Measurements from ENCODE around the gene FAM124A. TPM values are rescaled to one million over a fixed set of nuclear protein-coding genes. Genes with fewer than 3 reads are reported as not detected.

FAM124A gene
- total and polyA plus RNA-seq, 7 donors, result 0.51 to 1.5 (median 0.75) TPM

DNA sequence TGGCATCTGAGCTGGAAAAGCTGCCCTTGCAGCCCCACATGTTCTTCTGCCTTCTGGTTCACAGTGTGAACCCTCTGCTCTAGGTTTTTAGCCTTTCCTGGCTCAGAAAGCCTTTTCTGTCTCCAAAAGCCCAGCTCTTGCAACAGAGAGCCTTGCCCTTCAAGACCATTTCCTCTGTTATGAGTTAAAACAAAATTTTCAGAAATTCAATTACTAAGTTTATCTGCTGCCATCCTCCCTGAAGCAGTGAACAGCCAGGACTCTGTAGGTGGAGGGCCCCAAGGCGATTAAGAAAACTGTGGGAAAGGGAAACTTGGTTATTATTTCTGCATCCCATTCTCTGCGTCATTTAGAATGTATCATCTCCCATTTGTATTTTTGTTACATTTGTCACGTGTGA is 18.8 kb downstream of the FAM124A start:
- ATAC-seq (no peak), DNase-seq (no peak)
- WGBS, 3 donors, result 71 to 90% (median 72%) methylated on average over 3 of the region's 3 CpGs
- Histone ChIP-seq H3K27me3 (ENCODE audit: insufficient read depth in 3 of 3, low read length in 2 of 3) (no peaks in the 10 kb centered on the region), H3K36me3 (ENCODE audit: insufficient read depth in 1 of 2, low read depth in 1 of 2) (no peaks in the 10 kb centered on the region), H3K4me3 (no peak overlapping the region), H3K9me3 (no peaks in the 10 kb centered on the region), H3K27ac (no peak overlapping the region), H3K4me1 (no peaks in the 10 kb centered on the region)
- TF ChIP-seq, protein P1, sequence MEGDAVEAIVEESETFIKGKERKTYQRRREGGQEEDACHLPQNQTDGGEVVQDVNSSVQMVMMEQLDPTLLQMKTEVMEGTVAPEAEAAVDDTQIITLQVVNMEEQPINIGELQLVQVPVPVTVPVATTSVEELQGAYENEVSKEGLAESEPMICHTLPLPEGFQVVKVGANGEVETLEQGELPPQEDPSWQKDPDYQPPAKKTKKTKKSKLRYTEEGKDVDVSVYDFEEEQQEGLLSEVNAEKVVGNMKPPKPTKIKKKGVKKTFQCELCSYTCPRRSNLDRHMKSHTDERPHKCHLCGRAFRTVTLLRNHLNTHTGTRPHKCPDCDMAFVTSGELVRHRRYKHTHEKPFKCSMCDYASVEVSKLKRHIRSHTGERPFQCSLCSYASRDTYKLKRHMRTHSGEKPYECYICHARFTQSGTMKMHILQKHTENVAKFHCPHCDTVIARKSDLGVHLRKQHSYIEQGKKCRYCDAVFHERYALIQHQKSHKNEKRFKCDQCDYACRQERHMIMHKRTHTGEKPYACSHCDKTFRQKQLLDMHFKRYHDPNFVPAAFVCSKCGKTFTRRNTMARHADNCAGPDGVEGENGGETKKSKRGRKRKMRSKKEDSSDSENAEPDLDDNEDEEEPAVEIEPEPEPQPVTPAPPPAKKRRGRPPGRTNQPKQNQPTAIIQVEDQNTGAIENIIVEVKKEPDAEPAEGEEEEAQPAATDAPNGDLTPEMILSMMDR (IDR thresholded peaks at IDR 0.05), result no peak
- intact Hi-C loops (cut with DNase I), result no loop called here

- WGBS, 3 donors, result 80 to 88% (median 86%) methylated on average over 6 of the region's 6 CpGs
- ATAC-seq, result peak in 1 of 4 donors; percentile 35
- H3K27me3 ChIP-seq (ENCODE audit: insufficient read depth in 3 of 3, low read length in 2 of 3), result no peaks in the 10 kb centered on the region
- no peak overlapping the region for H3K27ac ChIP-seq
- TF ChIP-seq, protein P1 (IDR thresholded peaks at IDR 0.05), result no peak
- intact Hi-C loops (cut with DNase I), result no loop called here
- no peaks in the 10 kb centered on the region for H3K4me1 ChIP-seq
- no peak for DNase-seq
- no peak overlapping the region for H3K4me3 ChIP-seq
- H3K9me3 ChIP-seq, result no peaks in the 10 kb centered on the region
- no peaks in the 10 kb centered on the region for H3K36me3 ChIP-seq (ENCODE audit: insufficient read depth in 1 of 2, low read depth in 1 of 2)
Observed at GRCh38 chr13:51241720-51242119, 19.5 kb downstream of the FAM124A start.

- H3K4me1 ChIP-seq, result no peaks in the 10 kb centered on the region
- H3K27ac ChIP-seq, result no peak overlapping the region
- no peak for DNase-seq
- 86 to 96% (median 90%) methylated on average over 4 of the region's 4 CpGs for WGBS, 3 donors
- intact Hi-C loops (cut with DNase I), result no loop called here
- H3K9me3 ChIP-seq, result no peaks in the 10 kb centered on the region
- no peak for ATAC-seq
- no peaks in the 10 kb centered on the region for H3K36me3 ChIP-seq (ENCODE audit: insufficient read depth in 1 of 2, low read depth in 1 of 2)
- TF ChIP-seq, protein P1 (IDR thresholded peaks at IDR 0.05), result no peak
- H3K27me3 ChIP-seq (ENCODE audit: insufficient read depth in 3 of 3, low read length in 2 of 3), result no peaks in the 10 kb centered on the region
- H3K4me3 ChIP-seq, result no peak overlapping the region
Observed at GRCh38 chr13:51243227-51243626, 21.0 kb downstream of the FAM124A start.

- intact Hi-C loops (cut with DNase I), result no loop called here
- Histone ChIP-seq H3K4me3 (no peak overlapping the region), H3K4me1 (no peaks in the 10 kb centered on the region), H3K27me3 (ENCODE audit: insufficient read depth in 3 of 3, low read length in 2 of 3) (no peaks in the 10 kb centered on the region), H3K9me3 (no peaks in the 10 kb centered on the region), H3K27ac (no peak overlapping the region), H3K36me3 (ENCODE audit: insufficient read depth in 1 of 2, low read depth in 1 of 2) (no peaks in the 10 kb centered on the region)
- DNase-seq (no peak), ATAC-seq (no peak)
- TF ChIP-seq, protein P1 (IDR thresholded peaks at IDR 0.05), result no peak
- 48 to 62% (median 48%) methylated on average over 8 of the region's 8 CpGs for WGBS, 3 donors
Observed at GRCh38 chr13:51243832-51244231, 21.6 kb downstream of the FAM124A start.

- intact Hi-C loops (cut with DNase I), result no loop called here
- Histone ChIP-seq H3K4me3 (no peak overlapping the region), H3K4me1 (no peaks in the 10 kb centered on the region), H3K36me3 (ENCODE audit: insufficient read depth in 1 of 2, low read depth in 1 of 2) (no peaks in the 10 kb centered on the region), H3K27ac (no peak overlapping the region), H3K9me3 (no peaks in the 10 kb centered on the region), H3K27me3 (ENCODE audit: insufficient read depth in 3 of 3, low read length in 2 of 3) (no peaks in the 10 kb centered on the region)
- WGBS, 3 donors, result 58 to 72% (median 64%) methylated on average over 14 of the region's 14 CpGs
- TF ChIP-seq, protein P1 (IDR thresholded peaks at IDR 0.05), result no peak
- DNase-seq (no peak), ATAC-seq (no peak)
Observed at GRCh38 chr13:51244637-51245405, 22.6 kb downstream of the FAM124A start.

Measured in psoas muscle (tissue), 8 donors.